HG02840 (cell line): ENCODE data around the gene ERVFRD-1.

Source experiments
- ATAC-seq: cut with Tn5 transposase; IDR thresholded peaks from one replicate; pipeline ENCODE4 v1.9.1; 2021; ENCODE audit warnings: mild to moderate bottlenecking, moderate library complexity, moderate number of reproducible peaks; ENCODE audit not compliant: unreplicated experiment, low FRiP score

Gene ERVFRD-1, protein sequence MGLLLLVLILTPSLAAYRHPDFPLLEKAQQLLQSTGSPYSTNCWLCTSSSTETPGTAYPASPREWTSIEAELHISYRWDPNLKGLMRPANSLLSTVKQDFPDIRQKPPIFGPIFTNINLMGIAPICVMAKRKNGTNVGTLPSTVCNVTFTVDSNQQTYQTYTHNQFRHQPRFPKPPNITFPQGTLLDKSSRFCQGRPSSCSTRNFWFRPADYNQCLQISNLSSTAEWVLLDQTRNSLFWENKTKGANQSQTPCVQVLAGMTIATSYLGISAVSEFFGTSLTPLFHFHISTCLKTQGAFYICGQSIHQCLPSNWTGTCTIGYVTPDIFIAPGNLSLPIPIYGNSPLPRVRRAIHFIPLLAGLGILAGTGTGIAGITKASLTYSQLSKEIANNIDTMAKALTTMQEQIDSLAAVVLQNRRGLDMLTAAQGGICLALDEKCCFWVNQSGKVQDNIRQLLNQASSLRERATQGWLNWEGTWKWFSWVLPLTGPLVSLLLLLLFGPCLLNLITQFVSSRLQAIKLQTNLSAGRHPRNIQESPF

DNA sequence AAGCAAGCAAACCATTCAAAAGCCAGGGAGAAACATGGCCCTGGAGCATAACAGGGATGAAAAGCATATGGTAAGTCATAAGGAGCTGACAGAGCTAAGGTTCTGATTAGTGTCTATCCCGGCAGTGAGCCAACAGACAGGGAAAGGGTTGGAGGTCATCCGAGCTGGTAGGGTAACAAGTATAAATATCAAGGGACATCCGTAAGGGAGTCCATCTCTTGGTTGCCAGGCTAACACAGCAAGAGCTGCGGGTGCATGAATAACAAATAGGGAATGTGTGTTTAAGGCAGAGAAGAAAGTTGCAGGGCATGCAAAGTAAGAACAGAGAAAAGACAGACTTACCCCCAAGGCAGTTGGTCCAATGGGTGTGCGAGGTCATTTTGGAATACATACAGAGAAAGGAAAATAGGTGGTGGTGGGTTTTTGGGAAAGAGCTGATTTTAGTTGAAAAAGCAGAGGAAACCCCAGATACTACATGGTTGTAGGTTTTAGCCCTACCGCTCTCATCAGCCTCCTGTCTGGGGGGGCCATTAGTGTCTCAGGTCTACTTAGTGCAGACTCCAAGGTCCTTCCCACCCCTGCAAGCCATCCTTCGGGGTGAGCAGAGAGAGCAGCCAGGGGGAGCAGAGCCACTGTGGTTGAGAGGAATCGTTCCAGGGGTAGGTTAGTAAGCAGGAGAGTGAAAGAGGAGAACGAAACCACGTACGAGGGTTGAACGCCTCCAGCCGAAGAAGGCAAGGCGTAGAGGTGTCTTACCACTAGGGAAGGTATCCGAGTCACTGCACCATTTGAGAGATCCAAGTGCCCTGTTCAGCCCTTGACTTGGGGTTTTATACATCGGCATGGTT, at the start of gene ERVFRD-1:
ERVFRD-1 (minus strand) TSS at position 805 of the 848 bp plus-strand sequence. CDS start 6,415 bp downstream, outside the sequence.
- no peak for ATAC-seq

DNA sequence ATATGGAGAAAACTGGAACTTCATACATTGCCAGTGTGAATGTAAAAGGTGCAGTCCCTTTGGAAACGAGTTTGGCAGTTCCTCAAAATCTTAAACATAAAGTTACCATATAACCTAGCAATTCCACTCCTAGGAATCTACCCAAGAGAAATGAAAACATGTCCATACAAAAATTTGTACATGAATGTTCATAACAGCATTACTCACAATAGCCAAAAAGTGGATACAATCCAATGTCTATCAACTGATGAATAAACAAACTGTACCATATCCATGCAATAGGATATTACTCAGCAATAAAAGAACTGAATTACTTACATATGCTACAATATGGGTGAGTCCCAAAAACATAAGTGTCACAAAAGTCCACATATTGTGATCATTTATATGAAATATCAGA, 48.7 kb upstream of the ERVFRD-1 start:
- ATAC-seq, result no peak

DNA sequence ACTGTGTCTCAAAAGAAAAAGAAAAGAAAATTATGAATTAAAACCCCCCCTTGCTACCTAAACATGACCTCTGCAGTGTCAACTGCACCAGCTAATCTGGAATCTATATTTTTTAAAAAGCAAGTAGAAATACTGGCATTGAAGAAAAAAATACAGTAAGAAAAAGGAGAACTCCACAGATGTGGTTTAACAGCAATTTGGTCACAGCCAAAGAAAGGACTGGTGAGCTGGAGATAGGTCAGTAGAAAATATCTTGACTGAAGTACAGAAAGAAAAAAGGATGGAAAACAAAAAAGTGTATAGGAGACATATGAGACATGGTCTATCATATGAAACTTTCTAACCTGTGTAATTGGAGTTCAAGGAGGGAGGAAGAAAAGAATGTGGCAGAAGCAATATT, 44.1 kb upstream of the ERVFRD-1 start:
- no peak for ATAC-seq

DNA sequence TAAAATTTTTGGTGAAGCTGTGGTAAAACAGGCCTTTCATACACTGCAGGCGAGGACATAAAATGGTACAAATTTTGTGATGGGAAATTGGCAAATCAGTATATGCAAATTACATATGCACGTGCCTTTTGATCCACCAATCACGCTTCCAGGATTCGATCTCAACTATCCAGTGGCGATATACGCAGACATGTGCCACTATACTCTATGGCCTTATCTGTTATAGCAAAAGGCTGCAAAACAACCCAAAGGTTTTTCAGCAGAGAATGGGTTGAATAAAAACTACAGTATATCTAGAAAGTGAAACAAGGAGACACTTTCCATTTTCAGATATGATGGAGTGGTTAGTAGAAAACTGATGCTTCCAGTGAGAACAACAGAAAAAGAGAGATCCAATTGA, 41.9 kb upstream of the ERVFRD-1 start:
- no peak for ATAC-seq

DNA sequence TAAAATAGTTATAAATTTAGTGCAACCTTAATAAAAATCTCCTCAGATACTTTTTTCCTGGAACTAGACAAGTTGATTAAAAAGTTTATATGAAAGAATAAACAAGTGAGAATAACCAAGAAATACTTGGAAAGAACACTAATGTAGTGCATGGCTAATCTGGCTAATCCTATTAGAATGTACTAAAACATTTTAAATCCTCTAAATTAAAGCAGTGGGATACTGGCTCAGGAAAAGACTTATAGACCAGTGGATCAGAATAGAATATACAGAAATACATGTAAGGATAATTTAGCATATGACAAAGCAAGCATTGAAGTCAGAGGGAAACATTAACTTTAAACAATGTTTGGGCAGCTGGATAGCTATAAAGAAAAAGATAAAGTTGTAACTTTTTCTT, 41.1 kb upstream of the ERVFRD-1 start:
- ATAC-seq, result no peak

DNA sequence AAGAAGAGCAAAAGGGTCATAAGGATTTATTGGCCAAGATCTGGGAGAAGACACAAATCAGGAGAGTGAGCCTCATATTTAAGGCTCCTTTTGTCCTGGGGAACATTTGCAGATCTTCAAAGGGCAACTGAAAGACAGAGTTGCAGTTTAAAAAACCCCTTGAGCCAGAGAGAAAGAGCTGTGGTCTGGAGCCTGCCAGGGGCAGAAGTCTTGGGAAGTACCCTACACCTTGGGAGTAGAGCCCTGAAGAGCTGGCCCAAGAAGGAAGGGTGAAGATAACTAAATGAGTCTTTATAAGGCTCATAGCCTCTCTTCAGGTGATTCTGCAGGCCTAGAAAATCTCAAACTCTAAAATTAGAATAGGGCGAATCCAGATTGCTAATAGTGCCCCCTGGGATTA, 40.0 kb upstream of the ERVFRD-1 start:
- ATAC-seq, result no peak

DNA sequence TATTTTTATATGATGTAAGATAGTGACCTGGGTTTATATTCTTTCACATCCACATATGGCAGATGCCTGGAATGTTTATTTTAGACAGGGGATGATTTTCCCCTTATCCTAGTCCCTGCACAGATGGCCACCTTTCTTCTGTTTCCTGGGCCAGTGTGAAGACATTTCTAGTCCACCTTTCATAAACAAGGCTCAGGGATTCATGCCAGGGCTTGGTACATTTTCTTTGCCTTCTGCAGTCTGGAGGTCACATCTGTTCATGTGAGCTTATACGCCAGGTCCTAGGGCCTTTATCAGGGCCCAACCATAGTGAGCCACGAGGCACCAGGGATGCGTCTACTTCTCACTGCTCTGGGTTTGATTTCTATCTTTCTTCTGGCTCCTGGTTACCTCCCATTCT, 38.0 kb upstream of the ERVFRD-1 start:
- ATAC-seq, result no peak

DNA sequence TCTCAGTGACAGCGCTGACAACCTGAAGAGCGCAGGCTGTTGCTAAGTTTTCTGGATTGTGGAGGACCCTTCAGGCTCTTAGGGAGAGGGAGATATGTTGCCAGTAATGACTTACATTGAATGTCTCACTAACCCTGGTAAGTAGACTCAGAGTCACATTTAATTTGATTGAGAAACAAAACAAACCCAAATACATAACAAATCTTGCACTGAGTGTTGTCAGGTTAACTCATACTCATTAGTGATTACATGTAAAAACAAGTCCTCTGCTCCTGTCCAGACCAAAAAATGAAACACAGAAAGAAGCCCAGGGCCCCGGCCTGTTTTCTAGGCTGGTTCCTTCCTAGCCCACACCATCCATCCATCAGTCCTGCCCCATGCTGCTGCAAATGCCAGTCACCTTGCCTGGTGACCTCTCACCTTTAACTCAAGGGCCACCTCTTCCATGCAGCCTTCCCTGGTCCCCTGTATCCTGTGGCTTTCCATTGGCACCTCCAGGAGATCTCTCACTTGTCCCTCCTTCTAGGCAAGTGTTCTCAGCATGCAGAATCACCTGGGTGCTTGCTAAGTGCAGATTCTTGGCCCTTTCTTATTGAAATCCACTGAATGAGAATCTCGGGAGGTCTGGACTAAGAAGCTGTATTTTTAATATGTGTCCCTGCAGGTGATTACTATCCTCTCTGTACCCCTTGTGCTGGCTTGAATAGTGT, 34.7 kb upstream of the ERVFRD-1 start:
- no peak for ATAC-seq

DNA sequence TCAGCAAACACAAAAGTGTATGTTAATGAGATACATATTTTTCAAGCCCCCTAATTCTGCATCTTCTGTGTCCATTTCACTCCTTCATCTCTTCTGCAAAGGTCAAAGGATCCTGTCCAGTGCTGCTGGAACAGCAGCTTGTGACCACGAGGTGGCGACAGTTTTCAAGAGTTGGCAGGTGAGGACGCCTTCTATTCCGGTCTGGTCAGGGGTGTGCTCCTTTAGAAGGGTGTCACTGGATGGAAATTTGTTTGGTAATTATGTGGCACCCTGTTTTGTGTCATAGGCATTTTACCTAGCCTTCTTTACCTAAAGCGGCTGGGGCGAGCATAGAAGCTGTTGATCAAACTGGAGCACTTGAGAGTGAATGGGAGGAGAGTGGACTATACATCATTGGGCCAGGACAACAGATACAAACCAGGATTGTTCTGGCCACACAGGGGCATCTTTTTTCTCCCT, 32.9 kb upstream of the ERVFRD-1 start:
- peak; percentile 83 for ATAC-seq

DNA sequence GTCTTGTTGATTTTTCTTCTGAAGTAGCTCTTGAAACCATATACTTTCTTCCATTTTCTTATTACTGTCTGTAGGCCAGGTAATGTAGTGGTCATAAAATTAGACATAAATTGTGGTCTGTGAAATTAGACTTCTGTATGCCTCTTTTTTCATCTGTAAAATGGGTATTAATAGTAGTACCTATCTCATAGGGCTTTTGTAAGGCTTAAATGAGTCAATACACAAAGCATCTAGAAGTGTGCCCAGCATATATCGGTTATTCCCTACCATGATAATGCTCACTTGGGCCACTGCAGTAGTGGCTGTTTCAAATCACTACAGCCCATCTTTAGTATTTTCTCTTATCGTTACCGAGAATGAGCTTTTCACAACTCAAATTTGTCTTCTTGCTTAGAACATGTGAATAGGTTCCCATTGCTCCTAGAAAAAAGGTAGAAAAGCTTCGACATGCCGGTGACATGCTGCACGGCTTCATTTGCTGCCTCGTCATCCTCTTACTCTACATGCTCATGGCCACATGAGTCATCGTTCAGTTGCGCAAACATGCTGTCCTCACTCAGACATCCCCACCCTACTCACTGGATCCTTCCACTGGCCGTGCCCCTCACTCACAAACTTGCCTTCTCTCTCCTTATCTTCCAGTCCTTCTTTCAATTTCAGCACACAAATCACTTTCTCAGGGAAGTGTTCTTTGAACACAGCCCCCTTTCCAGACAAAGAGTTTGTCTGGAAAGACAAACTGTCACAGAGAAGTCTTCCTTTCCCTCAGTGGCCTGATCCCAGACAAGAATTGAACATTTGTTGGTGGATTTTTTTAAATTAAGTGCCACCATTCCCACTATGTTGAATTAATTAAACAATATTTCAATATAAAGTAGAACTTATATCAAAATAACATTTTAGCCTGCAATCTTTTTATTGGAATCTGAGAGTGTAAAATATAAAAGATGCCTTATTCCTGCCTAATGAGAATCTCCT, 32.2 kb upstream of the ERVFRD-1 start:
- no peak for ATAC-seq

DNA sequence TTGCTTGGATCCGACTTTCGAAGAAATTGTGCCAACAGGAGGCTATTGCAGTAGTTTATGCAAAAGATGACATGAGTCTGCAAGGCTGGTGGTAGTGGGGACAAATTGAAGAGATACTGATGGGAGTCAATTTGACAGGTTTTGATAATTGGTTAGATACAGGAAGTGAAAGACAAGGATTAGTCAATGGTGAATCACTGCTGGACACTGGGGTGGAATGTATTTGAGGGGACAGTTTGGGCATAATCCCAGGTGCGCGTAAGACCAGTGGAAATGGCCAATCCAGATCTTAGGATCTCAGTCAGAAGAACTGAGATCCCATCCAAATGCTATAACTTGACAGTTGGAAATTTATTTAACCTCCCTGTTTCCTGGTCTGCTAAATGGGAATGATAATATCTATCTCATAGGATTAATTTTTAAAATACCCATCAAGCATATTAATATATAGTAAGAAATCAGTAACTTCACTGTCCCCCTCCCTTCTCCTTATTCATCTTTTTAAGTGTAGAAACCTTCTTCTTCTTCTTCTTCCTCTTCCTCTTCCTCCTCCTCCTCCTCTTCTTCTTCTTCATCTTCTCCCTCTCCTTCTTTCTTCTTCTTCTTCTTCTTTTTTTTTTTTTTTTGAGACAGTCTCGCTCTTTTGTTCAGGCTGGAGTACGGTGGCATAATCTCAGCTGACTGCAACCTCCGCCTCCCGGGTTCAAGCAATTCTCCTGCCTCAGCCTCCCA, 30.9 kb upstream of the ERVFRD-1 start:
- ATAC-seq, result no peak

DNA sequence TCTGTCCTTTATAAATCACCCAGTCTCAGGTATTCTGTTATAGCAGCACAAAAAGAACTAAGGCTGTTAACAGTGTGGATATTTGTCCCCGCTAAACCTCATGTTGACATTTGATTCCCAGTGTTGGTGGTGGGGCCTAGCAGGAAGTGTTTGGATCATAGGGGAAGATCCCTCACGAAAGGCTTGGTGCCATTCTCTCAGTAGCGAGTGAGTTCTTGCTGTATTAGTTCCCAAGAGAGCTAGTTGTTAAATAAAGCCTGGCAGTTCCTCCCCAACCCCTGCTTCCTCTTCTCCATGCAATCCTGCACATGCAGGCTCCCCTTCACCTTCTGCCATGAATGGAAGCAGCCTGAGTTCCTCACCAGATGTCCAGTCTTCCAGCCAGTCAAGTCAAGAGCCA, 29.8 kb upstream of the ERVFRD-1 start:
- no peak for ATAC-seq

DNA sequence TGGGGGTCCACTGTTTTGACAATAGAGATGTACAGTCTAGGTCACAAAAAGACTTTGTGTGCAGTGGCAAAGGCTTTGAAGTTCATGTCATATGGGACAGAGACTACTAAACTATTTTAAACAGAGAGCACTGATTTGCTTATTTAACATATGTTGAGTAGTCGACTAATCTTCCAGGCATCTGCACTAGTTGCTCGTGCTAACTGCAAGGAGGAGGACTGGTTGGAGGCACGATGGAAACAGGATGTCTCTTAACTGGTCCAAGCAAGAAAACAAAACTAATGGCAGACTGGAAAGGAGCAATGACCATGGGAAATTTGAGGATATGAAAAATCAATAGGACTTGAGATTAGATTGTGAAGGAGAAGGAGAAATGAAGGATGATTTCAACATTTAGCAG, 28.5 kb upstream of the ERVFRD-1 start:
- ATAC-seq, result no peak

DNA sequence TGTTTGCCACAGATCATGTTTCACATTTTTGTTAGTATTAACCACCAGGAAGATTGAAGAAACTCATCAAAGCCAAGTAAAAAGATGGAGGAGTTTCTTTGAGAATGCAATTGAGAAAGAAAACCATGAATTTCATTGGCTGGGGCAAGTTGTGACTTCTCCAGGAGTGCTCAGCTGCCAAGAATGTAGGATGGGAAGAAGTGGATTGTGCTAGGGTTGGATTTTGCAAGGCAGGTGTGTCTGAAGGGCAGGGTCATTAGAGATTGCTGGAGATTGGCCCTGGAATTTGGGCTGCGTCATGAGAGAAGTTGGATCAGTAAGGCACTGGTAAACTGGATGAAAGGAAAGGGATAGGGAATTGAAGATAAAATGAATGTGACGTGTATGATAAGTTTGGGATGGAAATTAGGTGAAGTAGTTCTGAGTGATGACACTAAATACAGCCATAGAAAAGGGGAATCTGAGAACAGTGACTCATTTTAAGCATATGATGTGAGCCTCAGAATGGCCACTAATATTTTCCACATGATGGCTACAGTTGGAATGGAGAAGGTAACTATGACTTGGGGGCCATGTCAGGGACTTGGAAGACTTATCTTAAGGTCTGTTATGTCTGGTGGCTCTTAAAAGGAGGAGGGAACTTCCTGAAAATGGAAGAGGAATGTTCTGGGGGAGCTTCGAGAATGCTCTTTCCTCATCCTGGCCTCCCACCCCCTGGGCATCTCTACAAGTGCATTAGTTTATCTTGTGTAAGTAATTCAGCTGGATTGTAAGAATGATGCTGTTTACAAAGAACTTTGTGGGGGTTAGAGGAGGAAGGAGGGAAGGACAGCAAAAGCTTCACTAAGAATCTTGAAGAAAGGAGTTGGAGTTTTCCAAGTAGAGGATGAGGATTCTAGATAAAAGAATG, 27.8 kb upstream of the ERVFRD-1 start:
- ATAC-seq, result no peak

DNA sequence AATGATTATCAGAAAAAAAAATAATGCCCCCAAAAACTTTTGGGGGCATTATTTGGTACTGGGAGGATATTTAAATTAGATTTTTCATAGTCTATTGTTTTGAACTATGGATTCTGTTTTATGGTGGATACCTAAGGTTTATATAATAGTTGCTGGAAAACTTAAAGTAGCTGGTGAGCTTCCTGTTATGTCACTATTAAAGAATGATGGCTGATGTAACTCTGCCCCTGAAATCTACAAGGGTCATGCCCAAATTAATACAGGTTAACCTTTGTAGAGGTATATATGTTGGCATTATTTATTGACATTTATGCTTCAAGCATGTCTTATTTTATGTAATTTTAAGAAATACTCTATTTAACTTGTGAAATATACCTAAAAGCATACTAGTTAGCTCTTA, 25.3 kb upstream of the ERVFRD-1 start:
- no peak for ATAC-seq

DNA sequence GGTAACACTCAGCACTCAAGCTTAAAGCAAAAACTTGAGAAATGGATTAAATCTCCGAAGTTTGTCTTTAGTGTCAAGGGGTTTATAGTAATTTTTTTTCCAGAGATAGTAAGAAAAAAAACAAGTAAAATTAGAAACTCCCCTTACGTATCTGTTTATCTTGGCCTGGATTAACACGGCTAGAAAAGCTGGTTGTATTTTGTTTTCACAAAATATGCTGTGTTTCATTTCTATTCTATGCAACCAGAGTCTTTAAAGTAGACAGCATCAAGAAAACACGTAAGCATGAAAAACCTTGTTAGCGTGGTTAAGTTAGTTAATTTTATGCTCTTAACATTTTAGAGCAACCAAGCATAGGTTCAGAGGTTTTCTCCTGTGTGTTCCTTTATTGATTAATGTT, 21.8 kb upstream of the ERVFRD-1 start:
- ATAC-seq, result no peak

DNA sequence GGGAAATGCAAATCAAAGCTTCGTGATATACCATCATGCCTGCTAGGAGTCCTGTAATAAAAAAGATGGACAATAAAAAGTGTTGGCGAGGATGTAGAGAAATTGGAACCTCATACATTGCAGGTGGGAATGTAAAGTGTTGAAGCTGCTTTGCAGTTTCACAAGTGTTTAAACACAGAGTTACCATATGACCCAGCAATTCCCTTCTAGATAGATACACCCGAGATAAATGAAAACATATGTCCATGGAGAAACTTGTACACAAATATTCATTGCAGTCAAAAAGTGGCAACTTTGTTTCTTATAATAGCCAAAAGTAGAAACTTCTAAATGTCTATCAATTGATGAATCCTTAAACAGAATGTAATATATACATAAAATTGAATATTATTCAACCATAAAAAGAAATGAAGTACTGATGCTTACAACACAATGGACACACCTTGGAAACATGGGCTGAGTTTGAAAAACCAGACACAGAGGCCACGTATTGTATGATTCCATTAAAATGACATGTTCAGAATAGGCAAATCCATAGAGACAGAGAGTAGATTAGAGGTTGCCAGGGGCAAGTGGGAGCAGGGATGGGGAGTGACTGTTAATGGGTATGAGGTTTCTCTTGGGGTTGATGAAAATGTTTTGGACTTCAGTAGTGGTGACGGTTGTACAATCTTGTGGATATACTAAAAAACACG, 20.8 kb upstream of the ERVFRD-1 start:
- no peak for ATAC-seq
